Smooth muscle cell (in vitro differentiated cells): Measurements from ENCODE around the gene YIF1B. TPM values are rescaled to one million over a fixed set of nuclear protein-coding genes. Genes with fewer than 3 reads are reported as not detected.
A peak's percentile ranks its signal among the peaks of the same experiment; 100 is the strongest.

Experiments
- DNase-seq: peaks from one replicate; lab custom pipeline; 2025; ENCODE audit not compliant: unreplicated experiment; lab: John Stamatoyannopoulos, UW
- H2AFZ ChIP-seq: fragments of 200-600 bp; sonication (generic); 2 replicates; pipeline ENCODE4 v1.6.0; 2016; ENCODE audit warnings: antibody characterized with exemption, low read depth, mild to moderate bottlenecking
- H3F3A ChIP-seq: fragments of 200-600 bp; sonication (generic); 2 replicates; pipeline ENCODE4 v1.6.0; 2017; ENCODE audit warnings: antibody characterized with exemption, low read depth
- H3K27ac ChIP-seq: fragments of 200-600 bp; sonication (generic); 2 replicates; pipeline ENCODE4 v1.5.1; 2016; ENCODE audit warnings: low read depth, mild to moderate bottlenecking
- H3K27me3 ChIP-seq: fragments of 200-600 bp; sonication (generic); 2 replicates; pipeline ENCODE4 v1.6.1; 2016; ENCODE audit warnings: low read depth, mild to moderate bottlenecking
- H3K36me3 ChIP-seq: fragments of 200-600 bp; sonication (generic); 2 replicates; pipeline ENCODE4 v1.5.1; 2016; ENCODE audit warnings: low read depth
- H3K4me1 ChIP-seq: fragments of 200-600 bp; sonication (generic); 2 replicates; pipeline ENCODE4 v1.5.1; 2016; ENCODE audit warnings: low read depth
- H3K4me2 ChIP-seq: fragments of 200-600 bp; sonication (generic); 2 replicates; pipeline ENCODE4 v1.6.0; 2016; ENCODE audit warnings: mild to moderate bottlenecking
- H3K4me3 ChIP-seq: fragments of 200-600 bp; sonication (generic); 2 replicates; pipeline ENCODE4 v1.5.1; 2016; ENCODE audit warnings: mild to moderate bottlenecking
- H3K79me2 ChIP-seq: fragments of 200-600 bp; sonication (generic); 2 replicates; pipeline ENCODE4 v1.6.0; 2016; ENCODE audit warnings: low read depth, mild to moderate bottlenecking
- H3K9ac ChIP-seq: fragments of 200-600 bp; sonication (generic); 2 replicates; pipeline ENCODE4 v1.6.0; 2016; ENCODE audit warnings: low read depth
- H3K9me3 ChIP-seq: fragments of 200-600 bp; sonication (generic); replicated peaks from 2 replicates; pipeline ENCODE4 v1.5.1; 2016; ENCODE audit warnings: low read depth
- H4K20me1 ChIP-seq: fragments of 200-600 bp; sonication (generic); 2 replicates; pipeline ENCODE4 v1.6.0; 2016; ENCODE audit warnings: low read depth
- CTCF ChIP-seq: fragments of 200-600 bp; sonication (generic); IDR thresholded peaks from 2 replicates; pipeline ENCODE4 v1.5.1; 2017; ENCODE audit warnings: borderline replicate concordance, mild to moderate bottlenecking, antibody characterized with exemption; ENCODE audit not compliant: insufficient read depth, poor library complexity, severe bottlenecking
- WGBS: methylation state at CpG from one replicate; pipeline ENCODE4 v1.1.7; 2016; ENCODE audit warnings: low lambda C conversion rate; 5-methylcytosine and 5-hydroxymethylcytosine counted together
- polyA plus RNA-seq: library from polyadenylated mRNA; unstranded; fragments of >200 nt; fragmentation: Nextera tagmentation; extraction: Ambion mirVana; gene quantifications from 2 replicates; pipeline ENCODE4 v1.2.1, GENCODE V29; 2016
- total RNA-seq: library from RNA; depleted of rRNA; stranded (reverse); fragments of >200 nt; gene quantifications from 2 replicates; pipeline ENCODE4 v1.2.3, GENCODE V29; 2014

The YIF1B gene
- total and polyA plus RNA-seq, 2 experiments from 2014 or later = 80.1 to 216 TPM

- no peak overlapping the region for H2AFZ ChIP-seq
- peaks cover 34% of the 10 kb centered on the region for H3K4me1 ChIP-seq
- no peak overlapping the region for H3K9ac ChIP-seq
- 77% methylated on average over 12 of the region's 12 CpGs for WGBS
- H3K79me2 ChIP-seq = peaks cover 23% of the 10 kb centered on the region
- no peak for TF ChIP-seq CTCF
- DNase-seq = no peak
- H3K9me3 ChIP-seq = no peaks in the 10 kb centered on the region
- peak overlapping the region; percentile 70 for H3K4me3 ChIP-seq
- H3K36me3 ChIP-seq = no peaks in the 10 kb centered on the region
- peaks cover 24% of the 10 kb centered on the region for H3F3A ChIP-seq
- H4K20me1 ChIP-seq = peaks cover 40% of the 10 kb centered on the region
- no peaks in the 10 kb centered on the region for H3K27me3 ChIP-seq
- H3K4me2 ChIP-seq = peak overlapping the region; percentile 91
- H3K27ac ChIP-seq = peak overlapping the region; percentile 69
These were observed 49.8 kb downstream of the YIF1B start for GRCh38 chr19:38265921-38266429.

GRCh38 chr19:38265213-38265861 is 50.4 kb downstream of the YIF1B start:
- no peak for DNase-seq
- H3K36me3 ChIP-seq = no peaks in the 10 kb centered on the region
- TF ChIP-seq CTCF = no peak
- H3K4me1 ChIP-seq = peaks cover 28% of the 10 kb centered on the region
- H3K79me2 ChIP-seq = peaks cover 21% of the 10 kb centered on the region
- no peaks in the 10 kb centered on the region for H3K27me3 ChIP-seq
- 26% methylated on average over 14 of the region's 14 CpGs for WGBS
- H3K4me3 ChIP-seq = peak overlapping the region; percentile 70
- H3K9me3 ChIP-seq = no peaks in the 10 kb centered on the region
- peak overlapping the region; percentile 51 for H2AFZ ChIP-seq
- peaks cover 35% of the 10 kb centered on the region for H4K20me1 ChIP-seq
- peak overlapping the region; percentile 91 for H3K4me2 ChIP-seq
- H3K9ac ChIP-seq = peak overlapping the region; percentile 77
- H3F3A ChIP-seq = peaks cover 19% of the 10 kb centered on the region
- peak overlapping the region; percentile 69 for H3K27ac ChIP-seq

- no peak for DNase-seq
- peak within 1 kb of the TSS; percentile 51 for H2AFZ ChIP-seq
These were observed 51.1 kb downstream of the YIF1B start, which contains the start of gene SPINT2 for GRCh38 chr19:38264486-38265212. Gene SPINT2, plus strand, starts transcription at chr19:38264573. Its CDS starts 320 bp downstream, at chr19:38264893.

More at GRCh38 chr19:38264486-38265212, 51.1 kb downstream of the YIF1B start, which contains the start of gene SPINT2:
- Histone ChIP-seq H3F3A (peaks cover 17% of the 10 kb centered on the region), H3K4me1 (peaks cover 23% of the 10 kb centered on the region), H3K27me3 (no peaks in the 10 kb centered on the region), H3K9me3 (no peaks in the 10 kb centered on the region), H3K9ac (peak within 1 kb of the TSS; percentile 77), H4K20me1 (peaks cover 28% of the 10 kb centered on the region), H3K27ac (peak within 1 kb of the TSS; percentile 69), H3K4me2 (peak within 1 kb of the TSS; percentile 91), H3K79me2 (peaks cover 21% of the 10 kb centered on the region), H3K36me3 (no peaks in the 10 kb centered on the region), H3K4me3 (peak within 1 kb of the TSS; percentile 70)
- WGBS = 4% methylated on average over 52 of the region's 78 CpGs
- no peak for TF ChIP-seq CTCF
